ENCODE results near the gene GNA12.

Gene GNA12

GRCh38 chr7:2821161-2821841, 22.8 kb downstream of the GNA12 start:
- DNase-seq (ENCODE audit: low read depth, low spot score) = no peak

GRCh38 chr7:2820508-2820934, 23.6 kb downstream of the GNA12 start:
- no peak overlapping the region for H3K4me3 ChIP-seq (ENCODE audit: low read length)
- no peak for DNase-seq (ENCODE audit: low read depth, low spot score)

More at GRCh38 chr7:2821161-2821841, 22.8 kb downstream of the GNA12 start:
- H3K4me3 ChIP-seq (ENCODE audit: low read length) = no peak overlapping the region

- H3K4me3 ChIP-seq (ENCODE audit: low read length) = no peak overlapping the region
- DNase-seq (ENCODE audit: low read depth, low spot score) = no peak
These were observed 24.1 kb downstream of the GNA12 start for GRCh38 chr7:2819954-2820397.

- no peak overlapping the region for H3K4me3 ChIP-seq (ENCODE audit: low read length)
- no peak for DNase-seq (ENCODE audit: low read depth, low spot score)
These were observed 24.8 kb downstream of the GNA12 start for GRCh38 chr7:2819161-2819953.

- DNase-seq (ENCODE audit: low read depth, low spot score) = no peak
- no peak overlapping the region for H3K4me3 ChIP-seq (ENCODE audit: low read length)
These were observed 25.5 kb downstream of the GNA12 start for GRCh38 chr7:2818653-2819052.

GRCh38 chr7:2818121-2818520, 26.0 kb downstream of the GNA12 start:
- no peak overlapping the region for H3K4me3 ChIP-seq (ENCODE audit: low read length)
- no peak for DNase-seq (ENCODE audit: low read depth, low spot score)

- H3K4me3 ChIP-seq (ENCODE audit: low read length) = no peak overlapping the region
- DNase-seq (ENCODE audit: low read depth, low spot score) = no peak
These were observed 26.7 kb downstream of the GNA12 start for GRCh38 chr7:2817456-2817855.

- no peak for DNase-seq (ENCODE audit: low read depth, low spot score)
- H3K4me3 ChIP-seq (ENCODE audit: low read length) = no peak overlapping the region
These were observed 28.2 kb downstream of the GNA12 start for GRCh38 chr7:2815875-2816245.

GRCh38 chr7:2814946-2815874, 28.9 kb downstream of the GNA12 start:
- H3K4me3 ChIP-seq (ENCODE audit: low read length) = no peak overlapping the region
- no peak for DNase-seq (ENCODE audit: low read depth, low spot score)

GRCh38 chr7:2814186-2814945, 29.7 kb downstream of the GNA12 start:
- DNase-seq (ENCODE audit: low read depth, low spot score) = no peak
- no peak overlapping the region for H3K4me3 ChIP-seq (ENCODE audit: low read length)

GRCh38 chr7:2813350-2814185, 30.5 kb downstream of the GNA12 start:
- no peak overlapping the region for H3K4me3 ChIP-seq (ENCODE audit: low read length)
- DNase-seq (ENCODE audit: low read depth, low spot score) = no peak

- no peak for DNase-seq (ENCODE audit: low read depth, low spot score)
- no peak overlapping the region for H3K4me3 ChIP-seq (ENCODE audit: low read length)
These were observed 31.3 kb downstream of the GNA12 start for GRCh38 chr7:2812831-2813230.

- DNase-seq (ENCODE audit: low read depth, low spot score) = no peak
- no peak overlapping the region for H3K4me3 ChIP-seq (ENCODE audit: low read length)
These were observed 32.0 kb downstream of the GNA12 start for GRCh38 chr7:2812114-2812487.

GRCh38 chr7:2811476-2812113, 32.5 kb downstream of the GNA12 start:
- H3K4me3 ChIP-seq (ENCODE audit: low read length) = no peak overlapping the region
- DNase-seq (ENCODE audit: low read depth, low spot score) = no peak

- no peak for DNase-seq (ENCODE audit: low read depth, low spot score)
- H3K4me3 ChIP-seq (ENCODE audit: low read length) = no peak overlapping the region
These were observed 33.3 kb downstream of the GNA12 start for GRCh38 chr7:2810682-2811415.

- no peak overlapping the region for H3K4me3 ChIP-seq (ENCODE audit: low read length)
- DNase-seq (ENCODE audit: low read depth, low spot score) = no peak
These were observed 34.0 kb downstream of the GNA12 start for GRCh38 chr7:2809903-2810625.

Measured in Jurkat, Clone E6-1 (cell line).